K562 (cell line): ENCODE measurements around the gene MRNIP. TPM values are rescaled to one million over a fixed set of nuclear protein-coding genes. Genes with fewer than 3 reads are reported as not detected.

Experiments used
- MGA ChIP-seq: fragments of 450-650 bp; IDR thresholded peaks from 2 replicates; pipeline ENCODE4 v1.6.1; 2016; ENCODE audit warnings: mild to moderate bottlenecking, moderate library complexity
- NCOA6 ChIP-seq: fragments of 450-650 bp; IDR thresholded peaks from 2 replicates; pipeline ENCODE4 v1.6.1; 2017; ENCODE audit warnings: mild to moderate bottlenecking
- TAF7 ChIP-seq: fragments of 450-650 bp; IDR thresholded peaks from 2 replicates; pipeline ENCODE4 v1.6.1; 2016; ENCODE audit warnings: missing genetic modification characterization, missing compliant biosample characterization
- ZBTB40 ChIP-seq, 2 experiments: fragments of 450-650 bp in 1 of 2; sonication (generic) in 1 of 2; formaldehyde crosslinking in 1 of 2; IDR thresholded peaks; 2 replicates each; pipeline versions ENCODE4 v1.7.1 to v1.9.0; 2016 to 2022; ENCODE audit warnings: inconsistent platforms in 1 of 2, mild to moderate bottlenecking in 1 of 2, missing genetic modification reagents in 1 of 2
- ZNF121 ChIP-seq: sonication (generic); formaldehyde crosslinking; conservative IDR thresholded peaks from 2 replicates; pipeline ENCODE4 v1.8.0; 2022; ENCODE audit warnings: missing genetic modification reagents
- polyA plus RNA-seq, 8 experiments: library from polyadenylated mRNA; depleted of rRNA in 4 of 8; stranded (reverse) in 5 of 8; unstranded in 3 of 8; fragments of >200 nt; fragmentation: Nextera tagmentation in 2 of 8; fragmentation: Illumina TruSeq in 1 of 8; extraction: Ambion mirVana in 2 of 8; extraction: Trizol in 1 of 8; gene quantifications; 2 replicates each; pipeline versions ENCODE4 v1.2.1 to v1.2.3, GENCODE V29; 2011 to 2014; ENCODE audit warnings: inconsistent platforms in 1 of 8, missing spikeins in 1 of 8
- total RNA-seq, 7 experiments: library from RNA; depleted of rRNA in 6 of 7; stranded (reverse); fragments of >200 nt in 6 of 7; fragmentation: Illumina TruSeq in 2 of 7; extraction: Trizol in 2 of 7; gene quantifications; 2 replicates each; pipeline versions ENCODE4 v1.2.1 to v1.2.3, GENCODE V29; 2011 to 2021; ENCODE audit warnings: low replicate concordance in 1 of 7

Gene MRNIP
- total and polyA plus RNA-seq, 9 of the 15 experiments (the other 6 are each of a cell fraction or from before 2014, with no cell fraction given) = 3.6 to 39.0 (median 16.8) TPM

GRCh38 chr5:179907556-179908324, 49.1 kb upstream of the MRNIP start, which contains the start of gene TBC1D9B (continued):
- TF ChIP-seq ZBTB40 (IDR thresholded peaks at IDR 0.05) = 0 out of 2 replicates have a peak, but pooled peaks have one; percentile 38
- no peak for TF ChIP-seq ZBTB40 (CRISPR knock-in tag; IDR thresholded peaks at IDR 0.05)
- peak; percentile 34; the same call in 1 of the 2 replicates for TF ChIP-seq MGA
- TF ChIP-seq NCOA6 = no peak
- TF ChIP-seq TAF7 = no peak
- no peak for TF ChIP-seq ZNF121
